ENCODE measurements around the gene WWC2.

WWC2 gene

DNA sequence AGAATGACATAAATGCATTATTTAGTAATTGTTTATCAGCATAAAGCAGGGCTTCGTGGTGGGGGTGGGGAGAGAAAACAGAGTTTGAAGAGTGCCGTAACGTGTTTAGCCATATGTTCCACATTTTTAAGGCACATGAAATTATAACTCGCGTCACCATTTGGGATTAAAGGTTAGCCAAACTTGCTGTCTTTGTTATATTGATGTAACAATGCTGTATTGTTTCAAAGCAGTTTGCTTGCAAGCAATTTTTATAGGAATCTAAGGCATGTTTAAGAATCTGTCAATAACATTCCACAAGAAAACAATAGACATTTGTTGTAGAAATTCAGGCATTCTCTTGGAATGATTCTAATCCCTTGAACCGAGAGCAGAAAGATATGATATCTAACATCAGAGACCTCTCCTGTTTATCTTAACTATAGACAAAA is 142.7 kb downstream of the WWC2 start (continued):
- TF ChIP-seq ZNF792 (tag by site-specific recombination; IDR thresholded peaks at IDR 0.05) (no peak), HOXC10 (CRISPR knock-in tag; IDR thresholded peaks at IDR 0.05) (no peak), ZNF658 (tag by site-specific recombination; IDR thresholded peaks at IDR 0.05) (no peak), ZNF48 (tag by site-specific recombination; IDR thresholded peaks at IDR 0.05) (no peak)

DNA sequence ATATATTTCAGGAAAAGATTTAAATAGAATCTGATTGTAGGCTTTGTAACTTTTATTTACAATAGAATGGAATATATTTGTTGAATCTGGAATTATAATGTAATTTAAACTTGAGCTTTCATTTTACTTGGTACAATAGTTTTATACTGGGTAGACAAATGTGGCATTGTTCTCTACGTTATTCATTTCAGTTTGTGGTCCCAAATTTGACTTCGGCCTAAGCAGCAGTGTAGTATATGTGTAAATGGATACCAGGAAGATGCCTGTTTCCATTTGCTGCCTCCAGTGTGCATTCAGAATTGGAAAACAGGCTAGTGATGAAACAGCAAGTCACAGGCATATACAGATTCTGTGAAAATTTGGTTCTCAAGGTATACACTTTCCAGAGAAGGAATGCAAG is 143.2 kb downstream of the WWC2 start:
- Histone ChIP-seq H3K27ac (ENCODE audit: extremely low read depth, low read depth, low read length) (no peak overlapping the region), H3K4me1 (ENCODE audit: control insufficient read depth, insufficient read depth, low read length) (no peaks in the 10 kb centered on the region), H3K4me3 (ENCODE audit: low read depth, low read length) (no peak overlapping the region), H3K36me3 (ENCODE audit: control insufficient read depth in 2 of 2, insufficient read depth in 1 of 2, low read length in 2 of 2) (peaks cover 0 to 28% of the 10 kb centered on the region in 2 experiments; a peak in 1 of 3 replicates), H3K9me3 (ENCODE audit: control insufficient read depth, insufficient read depth, low read depth, low read length) (no peaks in the 10 kb centered on the region)
- ChIA-PET POLR2A (no interaction called here), CTCF (interaction anchor here (0.6 to 1.6 kb wide), 5 partner anchors 8 to 118 kb away, joined by 3 to 7 read pairs (median 5); no protein-coding TSS in a partner anchor)
- TF ChIP-seq GLI4 (tag by site-specific recombination; IDR thresholded peaks at IDR 0.05) = no peak
- TF ChIP-seq KLF9 (tag by site-specific recombination; IDR thresholded peaks at IDR 0.05; ENCODE audit: low read depth) = no peak
- no peak for TF ChIP-seq ZNF600 (tag by site-specific recombination; IDR thresholded peaks at IDR 0.05)
- no peak for TF ChIP-seq ZNF2 (tag by site-specific recombination; IDR thresholded peaks at IDR 0.05)
- TF ChIP-seq ZFP41 (tag by site-specific recombination; IDR thresholded peaks at IDR 0.05; ENCODE audit: borderline replicate concordance) = no peak

- Histone ChIP-seq H3K4me3 (ENCODE audit: low read depth, low read length) (no peak overlapping the region), H3K36me3 (ENCODE audit: control insufficient read depth in 2 of 2, insufficient read depth in 1 of 2, low read length in 2 of 2) (peaks cover 0 to 24% of the 10 kb centered on the region in 2 experiments; a peak in 1 of 3 replicates), H3K4me1 (ENCODE audit: control insufficient read depth, insufficient read depth, low read length) (no peaks in the 10 kb centered on the region), H3K27ac (ENCODE audit: extremely low read depth, low read depth, low read length) (no peak overlapping the region), H3K9me3 (ENCODE audit: control insufficient read depth, insufficient read depth, low read depth, low read length) (no peaks in the 10 kb centered on the region)
- ChIA-PET CTCF (interaction anchor here (0.9 to 1.6 kb wide), 3 partner anchors 10 to 171 kb away, joined by 4 to 6 read pairs (median 5); no protein-coding TSS in a partner anchor), POLR2A (no interaction called here)
- TF ChIP-seq ZNF202 (tag by site-specific recombination; IDR thresholded peaks at IDR 0.05; ENCODE audit: borderline replicate concordance) (no peak), ZNF521 (tag by site-specific recombination; IDR thresholded peaks at IDR 0.05) (no peak), ZBTB17 (tag by site-specific recombination; IDR thresholded peaks at IDR 0.05) (no peak), OVOL3 (tag by site-specific recombination; IDR thresholded peaks at IDR 0.05) (no peak), ZNF132 (tag by site-specific recombination; IDR thresholded peaks at IDR 0.05; ENCODE audit: borderline replicate concordance) (no peak), YY1 (tag by site-specific recombination; IDR thresholded peaks at IDR 0.05) (no peak), ZNF23 (tag by site-specific recombination; IDR thresholded peaks at IDR 0.05; ENCODE audit: borderline replicate concordance) (no peak), INSM2 (tag by site-specific recombination; IDR thresholded peaks at IDR 0.05) (no peak)
- TF ChIP-seq, protein P1, sequence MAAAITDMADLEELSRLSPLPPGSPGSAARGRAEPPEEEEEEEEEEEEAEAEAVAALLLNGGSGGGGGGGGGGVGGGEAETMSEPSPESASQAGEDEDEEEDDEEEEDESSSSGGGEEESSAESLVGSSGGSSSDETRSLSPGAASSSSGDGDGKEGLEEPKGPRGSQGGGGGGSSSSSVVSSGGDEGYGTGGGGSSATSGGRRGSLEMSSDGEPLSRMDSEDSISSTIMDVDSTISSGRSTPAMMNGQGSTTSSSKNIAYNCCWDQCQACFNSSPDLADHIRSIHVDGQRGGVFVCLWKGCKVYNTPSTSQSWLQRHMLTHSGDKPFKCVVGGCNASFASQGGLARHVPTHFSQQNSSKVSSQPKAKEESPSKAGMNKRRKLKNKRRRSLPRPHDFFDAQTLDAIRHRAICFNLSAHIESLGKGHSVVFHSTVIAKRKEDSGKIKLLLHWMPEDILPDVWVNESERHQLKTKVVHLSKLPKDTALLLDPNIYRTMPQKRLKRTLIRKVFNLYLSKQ (tag by site-specific recombination; IDR thresholded peaks at IDR 0.05; ENCODE audit: borderline replicate concordance) = no peak
Measured at GRCh38 chr4:183244019-183244418, 145.0 kb downstream of the WWC2 start.

GRCh38 chr4:183244506-183244905 is 145.4 kb downstream of the WWC2 start:
- peaks cover 3% of the 10 kb centered on the region for H3K4me1 ChIP-seq (ENCODE audit: control insufficient read depth, insufficient read depth, low read length)
- H3K36me3 ChIP-seq (ENCODE audit: control insufficient read depth in 2 of 2, insufficient read depth in 1 of 2, low read length in 2 of 2) = peaks cover 0 to 24% of the 10 kb centered on the region in 2 experiments; a peak in 1 of 3 replicates
- ChIA-PET POLR2A (no interaction called here), CTCF (interaction anchor here (0.6 to 1.6 kb wide), 4 partner anchors 9 to 171 kb away, joined by 3 to 6 read pairs (median 4); no protein-coding TSS in a partner anchor)
- H3K4me3 ChIP-seq (ENCODE audit: low read depth, low read length) = no peak overlapping the region
- H3K27ac ChIP-seq (ENCODE audit: extremely low read depth, low read depth, low read length) = no peak overlapping the region
- no peaks in the 10 kb centered on the region for H3K9me3 ChIP-seq (ENCODE audit: control insufficient read depth, insufficient read depth, low read depth, low read length)
- TF ChIP-seq TRIM28 (IDR thresholded peaks at IDR 0.05; ENCODE audit: borderline replicate concordance, low read length) = no peak
- TF ChIP-seq, protein P2, sequence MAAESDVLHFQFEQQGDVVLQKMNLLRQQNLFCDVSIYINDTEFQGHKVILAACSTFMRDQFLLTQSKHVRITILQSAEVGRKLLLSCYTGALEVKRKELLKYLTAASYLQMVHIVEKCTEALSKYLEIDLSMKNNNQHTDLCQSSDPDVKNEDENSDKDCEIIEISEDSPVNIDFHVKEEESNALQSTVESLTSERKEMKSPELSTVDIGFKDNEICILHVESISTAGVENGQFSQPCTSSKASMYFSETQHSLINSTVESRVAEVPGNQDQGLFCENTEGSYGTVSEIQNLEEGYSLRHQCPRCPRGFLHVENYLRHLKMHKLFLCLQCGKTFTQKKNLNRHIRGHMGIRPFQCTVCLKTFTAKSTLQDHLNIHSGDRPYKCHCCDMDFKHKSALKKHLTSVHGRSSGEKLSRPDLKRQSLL (tag by site-specific recombination; IDR thresholded peaks at IDR 0.05) = no peak
- no peak for TF ChIP-seq ZFP69B (tag by site-specific recombination; IDR thresholded peaks at IDR 0.05)
- TF ChIP-seq ZNF677 (tag by site-specific recombination; IDR thresholded peaks at IDR 0.05) = no peak
- no peak for TF ChIP-seq ZNF19 (tag by site-specific recombination; IDR thresholded peaks at IDR 0.05; ENCODE audit: low read depth)
- no peak for TF ChIP-seq ZNF843 (tag by site-specific recombination; IDR thresholded peaks at IDR 0.05)
- TF ChIP-seq SP2 (tag by site-specific recombination; IDR thresholded peaks at IDR 0.05) = no peak
- no peak for TF ChIP-seq FEZF1 (tag by site-specific recombination; IDR thresholded peaks at IDR 0.05)
- no peak for TF ChIP-seq ZNF768 (tag by site-specific recombination; IDR thresholded peaks at IDR 0.05)
